GM19467 (cell line): ENCODE results near the gene CCNE1.

Experiments
- ATAC-seq: cut with Tn5 transposase; IDR thresholded peaks from one replicate; pipeline ENCODE4 v1.9.1; 2021; ENCODE audit warnings: mild to moderate bottlenecking, moderate library complexity; ENCODE audit not compliant: unreplicated experiment

CCNE1 gene

DNA sequence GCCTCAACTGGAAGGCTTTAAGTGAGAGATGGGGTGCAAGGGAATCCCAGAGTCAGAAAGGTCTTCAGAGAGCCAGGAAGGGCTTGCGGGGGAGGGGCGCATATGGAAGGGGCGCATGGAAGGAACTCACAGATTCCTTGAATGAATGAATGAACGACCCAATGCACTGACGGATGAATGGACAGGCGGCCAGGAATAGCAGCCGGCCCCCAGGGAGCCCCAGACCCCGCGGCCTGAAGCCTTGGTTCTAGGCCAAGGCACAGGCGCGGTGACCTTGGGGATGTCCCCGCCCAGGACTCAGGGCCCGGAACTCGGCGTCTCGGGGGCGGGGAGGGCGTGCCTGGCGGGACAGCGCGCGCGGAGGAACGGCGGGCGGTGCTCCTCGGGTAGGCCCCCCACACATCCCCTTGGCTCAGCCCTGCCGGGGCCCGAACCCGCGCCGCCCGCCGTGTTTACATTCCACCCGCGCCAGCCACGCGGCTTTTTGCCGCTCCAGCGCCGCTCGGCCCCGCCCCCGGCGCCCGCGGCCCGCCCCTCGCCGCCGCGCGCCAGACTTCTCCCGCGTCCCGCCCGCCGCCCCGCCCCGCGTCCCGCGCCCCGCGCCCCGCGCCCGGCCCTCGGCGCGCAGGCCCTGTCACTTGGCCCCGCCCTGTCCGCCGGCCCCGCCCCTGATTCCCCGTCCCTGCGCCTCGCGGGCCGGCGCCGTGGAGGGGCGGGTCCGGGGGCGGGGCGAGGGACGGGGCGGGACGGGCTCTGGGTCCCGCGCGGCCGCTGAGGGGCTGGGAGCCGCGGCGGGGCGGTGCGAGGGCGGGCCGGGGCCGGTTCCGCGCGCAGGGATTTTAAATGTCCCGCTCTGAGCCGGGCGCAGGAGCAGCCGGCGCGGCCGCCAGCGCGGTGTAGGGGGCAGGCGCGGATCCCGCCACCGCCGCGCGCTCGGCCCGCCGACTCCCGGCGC, at the start of gene CCNE1:
Gene CCNE1, plus strand, starts transcription at position 867 of the 955 bp plus-strand sequence. CDS start 565 bp downstream, outside the sequence.
- ATAC-seq: peak; percentile 67

DNA sequence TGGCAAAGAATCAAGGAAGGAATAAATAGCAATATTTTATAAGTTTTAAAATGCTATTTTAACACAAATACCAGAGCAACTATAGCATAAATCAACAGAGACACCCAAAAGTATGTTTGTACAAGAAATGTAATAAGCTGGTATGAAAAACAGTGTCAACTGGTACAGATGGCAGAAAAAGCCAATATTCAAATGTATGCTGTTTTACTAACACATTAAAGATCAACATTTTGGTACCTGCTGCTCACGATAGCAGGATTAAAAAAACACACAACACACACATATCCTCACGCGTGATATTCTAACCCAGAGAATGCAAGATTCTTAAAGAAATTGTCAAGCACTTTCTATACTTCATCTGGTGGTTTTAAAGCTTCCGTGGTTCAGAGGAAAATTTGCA, 48.6 kb upstream of the CCNE1 start:
- ATAC-seq: no peak

DNA sequence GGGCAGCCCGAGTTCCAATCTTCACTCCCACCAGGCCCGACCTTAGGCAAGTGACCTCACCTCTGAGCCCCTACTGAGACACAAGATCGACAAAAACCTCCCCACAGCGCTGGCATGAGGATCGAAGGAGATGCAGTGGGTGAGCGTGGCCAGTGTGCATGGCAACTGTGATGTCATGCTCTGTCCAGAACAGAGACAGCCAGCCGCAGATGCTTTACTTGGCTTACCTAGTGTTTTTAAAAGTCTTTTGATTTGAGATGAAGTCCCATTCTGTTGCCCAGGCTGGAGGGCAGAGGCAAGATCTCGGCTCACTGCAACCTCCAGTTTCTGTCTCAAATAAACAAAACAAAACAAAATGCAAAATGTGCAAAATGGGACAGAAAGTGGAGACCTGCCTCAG, 47.4 kb upstream of the CCNE1 start:
- ATAC-seq: no peak

DNA sequence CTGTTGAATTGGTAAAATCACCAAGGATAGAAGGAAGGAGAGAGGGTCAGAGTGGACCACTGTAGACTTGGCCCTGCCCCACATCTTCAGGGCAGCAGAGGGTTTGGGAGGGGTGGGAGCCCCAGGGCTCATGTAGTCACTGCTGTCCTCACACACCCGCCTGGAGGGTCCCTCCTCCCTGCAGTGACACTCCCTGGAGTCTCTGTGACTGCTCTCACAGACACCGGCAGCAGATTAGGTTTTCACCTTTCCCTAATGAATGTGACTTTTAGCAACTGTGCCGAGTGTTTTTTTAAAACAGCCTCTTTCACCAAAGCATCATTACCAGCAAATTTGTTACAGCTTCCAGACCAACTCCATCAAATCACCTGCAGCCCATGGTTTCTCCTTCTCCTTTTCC, 45.7 kb upstream of the CCNE1 start:
- no peak for ATAC-seq

DNA sequence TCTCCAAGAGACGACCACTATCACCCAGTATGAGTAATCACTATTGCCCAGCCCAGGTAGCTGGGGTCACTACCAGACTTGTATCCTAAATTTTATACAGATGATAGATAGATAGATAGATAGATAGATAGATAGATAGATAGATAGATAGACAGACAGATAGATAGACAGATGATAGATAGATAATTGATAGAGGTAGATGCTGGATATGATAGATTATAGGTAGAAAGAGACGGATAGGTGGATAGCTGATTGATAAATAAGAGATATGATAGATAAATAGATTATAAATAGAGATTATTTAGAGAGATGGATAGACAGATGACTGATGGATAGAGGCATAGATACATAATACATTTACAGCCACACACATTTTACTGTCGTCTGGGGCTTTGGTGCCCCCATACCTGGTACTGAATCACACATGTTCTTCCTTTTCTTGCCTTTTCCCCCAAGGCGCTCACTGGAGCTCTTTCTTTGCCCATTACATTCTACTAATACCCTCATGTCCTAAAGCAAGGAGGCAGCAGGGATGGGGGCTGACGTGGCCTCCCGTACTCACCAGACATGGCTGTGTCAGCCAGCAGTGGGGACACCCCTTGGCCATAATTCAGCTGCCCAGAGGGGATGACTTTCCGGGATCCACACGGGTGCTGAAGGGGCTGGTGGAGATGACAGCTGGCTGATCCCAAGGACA, 44.6 kb upstream of the CCNE1 start:
- no peak for ATAC-seq

DNA sequence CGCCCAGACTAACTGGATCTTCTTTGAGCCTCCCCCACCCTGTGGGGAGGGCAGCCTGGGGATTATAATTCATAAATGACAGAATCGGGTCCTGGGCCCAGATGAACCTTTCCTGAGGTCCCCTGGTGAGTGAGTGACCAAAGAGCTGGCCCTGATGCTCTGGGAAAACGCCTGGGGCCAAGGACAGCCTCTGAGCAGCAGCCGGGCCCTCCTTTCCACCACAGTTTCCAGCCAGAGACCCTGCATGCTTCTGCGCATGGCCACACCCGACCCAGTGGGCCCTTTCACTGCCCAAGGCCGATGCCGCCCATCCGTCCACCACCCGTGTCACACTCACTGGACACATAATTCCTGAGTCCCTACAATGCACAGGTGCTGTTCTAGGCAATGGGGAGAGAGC, 43.6 kb upstream of the CCNE1 start:
- ATAC-seq: no peak

DNA sequence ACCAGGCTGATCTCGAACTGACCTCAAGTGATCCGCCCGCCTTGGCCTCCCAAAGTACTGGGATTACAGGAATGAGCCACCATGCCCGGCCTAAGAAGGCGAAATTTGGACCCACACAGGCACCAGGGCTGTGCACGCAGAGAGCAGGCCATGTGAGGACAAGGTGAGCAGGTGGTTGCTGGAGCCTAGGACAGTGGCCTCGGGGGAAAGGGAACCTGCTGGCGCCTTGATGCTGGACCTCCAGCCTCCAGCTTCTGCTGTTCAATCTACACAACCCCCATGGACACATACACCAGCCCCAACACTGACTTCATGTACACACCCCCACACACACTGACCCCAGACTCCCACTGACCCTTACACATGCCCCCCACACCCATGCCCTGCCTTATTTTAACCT, 41.8 kb upstream of the CCNE1 start:
- ATAC-seq: no peak

DNA sequence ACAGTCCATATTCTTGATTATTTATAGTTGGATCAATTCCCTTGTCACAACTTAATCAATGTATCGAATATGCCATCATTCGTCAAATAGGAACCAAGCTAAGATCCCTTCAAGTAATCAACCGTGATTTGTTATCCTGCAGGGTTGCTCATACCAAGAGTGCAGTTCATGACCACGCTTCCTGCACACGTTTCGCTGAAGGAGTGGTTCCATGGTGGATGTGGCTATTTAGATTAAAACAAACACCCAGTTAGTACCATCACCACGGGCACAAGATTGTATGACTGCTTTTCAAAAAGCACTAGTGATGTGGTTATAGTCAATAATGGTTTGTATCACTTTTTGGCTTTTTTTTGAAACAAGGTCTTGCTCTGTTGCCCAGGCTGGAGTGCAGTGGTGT, 41.1 kb upstream of the CCNE1 start:
- ATAC-seq: no peak

DNA sequence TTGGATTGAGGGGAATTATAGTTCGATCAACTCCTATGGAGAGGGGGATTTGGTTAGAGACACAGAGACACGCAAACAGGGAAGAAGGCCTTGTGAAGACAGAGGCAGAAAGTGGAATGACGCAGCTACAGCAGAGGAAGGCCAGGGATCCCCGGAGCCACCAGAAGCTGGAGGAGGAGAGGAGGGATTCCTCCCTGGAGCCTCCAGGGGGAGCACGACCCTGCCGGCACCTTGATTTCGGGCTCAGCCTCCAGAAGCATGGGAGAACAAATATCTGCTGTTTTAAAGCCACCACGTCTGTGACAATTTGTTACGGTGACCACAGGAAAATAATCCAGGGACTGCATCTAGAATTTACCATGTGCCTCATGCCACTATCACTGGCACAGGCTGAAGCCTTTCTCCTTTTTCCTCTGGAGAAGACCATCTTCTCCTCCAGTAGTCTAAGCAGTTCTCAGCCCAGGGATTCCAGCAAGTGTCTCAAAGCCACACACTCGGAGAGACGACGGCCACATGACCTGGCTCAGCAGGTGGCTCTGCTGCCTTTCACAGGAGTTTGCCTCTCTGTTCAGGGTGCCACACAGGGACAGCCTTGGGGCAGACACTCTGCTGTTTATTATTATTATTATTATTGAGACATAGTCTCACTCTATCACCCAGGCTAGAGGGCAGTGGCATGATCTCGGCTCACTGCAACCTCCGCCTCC, 39.9 kb upstream of the CCNE1 start:
- ATAC-seq: no peak

DNA sequence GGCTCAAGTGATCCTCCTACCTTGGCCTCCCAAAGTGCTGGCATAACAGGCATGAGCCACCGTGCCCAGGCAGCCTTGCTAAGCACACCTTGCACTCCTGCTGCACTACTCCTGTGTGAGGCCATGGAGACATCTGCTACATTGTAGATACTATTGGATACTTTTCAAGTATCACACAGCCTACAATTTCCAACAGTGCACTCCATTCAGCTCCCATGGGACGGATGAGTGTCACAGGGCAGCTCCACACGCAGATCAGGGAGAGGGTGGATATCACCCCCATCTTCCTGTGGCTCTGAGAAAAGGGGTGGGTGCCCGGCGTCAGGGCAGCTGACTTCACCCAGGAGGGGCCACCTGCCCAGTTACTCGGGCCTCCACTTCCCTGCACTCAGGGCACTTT, 39.1 kb upstream of the CCNE1 start:
- no peak for ATAC-seq

DNA sequence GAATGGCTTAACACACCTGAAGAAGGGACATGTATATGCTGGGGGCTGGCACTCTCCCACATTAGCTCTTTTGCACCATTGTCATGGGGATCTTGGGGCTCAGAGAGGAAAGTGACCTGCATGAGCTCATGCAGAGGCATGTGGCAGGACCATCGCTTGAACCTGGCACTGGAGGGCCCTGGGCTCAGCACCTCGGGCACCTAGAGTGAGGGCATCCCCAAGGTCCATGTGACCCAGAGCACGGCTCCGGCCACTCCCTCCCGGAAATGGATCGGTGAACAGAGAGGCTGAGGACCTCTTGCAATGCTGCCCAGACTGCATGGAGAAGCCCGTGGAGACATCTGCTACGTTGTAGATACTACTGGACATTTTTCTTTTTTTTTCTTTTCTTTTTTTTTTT, 38.6 kb upstream of the CCNE1 start:
- no peak for ATAC-seq

DNA sequence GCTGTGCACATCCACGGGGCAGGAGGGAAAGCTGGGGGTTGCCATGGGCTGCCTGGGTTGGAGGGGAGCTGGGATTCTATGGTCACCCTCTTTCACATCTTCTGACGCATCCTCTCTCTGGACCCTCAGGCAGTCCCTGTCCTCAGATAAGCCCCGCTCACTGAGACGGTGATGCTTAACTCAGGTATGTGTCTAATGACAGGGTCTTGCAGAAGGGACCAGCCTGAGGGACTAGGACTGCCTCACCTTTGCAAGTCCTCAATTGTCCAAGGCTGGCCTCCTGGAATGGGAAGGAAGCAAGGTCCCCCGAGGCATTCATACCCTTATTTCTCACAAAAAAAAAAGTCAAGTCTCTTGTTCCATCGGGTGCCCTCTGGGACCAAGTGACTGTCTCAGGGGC, 37.7 kb upstream of the CCNE1 start:
- ATAC-seq: no peak

DNA sequence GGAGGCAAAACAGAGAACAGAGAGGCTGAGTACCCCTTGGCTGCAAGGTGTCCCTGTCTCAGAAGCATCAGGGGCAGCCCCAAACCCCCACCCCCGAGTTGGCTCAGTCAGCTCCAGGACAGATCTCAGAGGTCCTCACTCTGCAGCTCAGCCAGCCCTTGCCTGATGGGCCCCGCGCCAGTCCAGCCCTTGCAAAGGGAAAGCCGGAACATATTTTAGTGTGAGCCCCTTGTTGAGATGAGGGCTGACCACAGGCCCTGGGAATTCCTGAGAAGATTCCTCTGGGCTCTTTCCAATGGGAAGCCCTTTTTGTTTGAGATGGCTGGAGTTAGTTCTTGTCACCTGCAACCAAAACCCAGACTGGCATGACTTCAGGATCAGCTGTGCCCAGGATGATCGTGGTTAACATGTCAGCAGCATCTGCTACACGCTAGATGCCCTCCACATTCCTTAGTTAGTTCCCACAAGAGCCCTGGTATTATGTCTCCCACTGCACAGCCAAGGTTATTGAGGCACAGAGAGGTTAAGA, 33.9 kb upstream of the CCNE1 start:
- no peak for ATAC-seq

DNA sequence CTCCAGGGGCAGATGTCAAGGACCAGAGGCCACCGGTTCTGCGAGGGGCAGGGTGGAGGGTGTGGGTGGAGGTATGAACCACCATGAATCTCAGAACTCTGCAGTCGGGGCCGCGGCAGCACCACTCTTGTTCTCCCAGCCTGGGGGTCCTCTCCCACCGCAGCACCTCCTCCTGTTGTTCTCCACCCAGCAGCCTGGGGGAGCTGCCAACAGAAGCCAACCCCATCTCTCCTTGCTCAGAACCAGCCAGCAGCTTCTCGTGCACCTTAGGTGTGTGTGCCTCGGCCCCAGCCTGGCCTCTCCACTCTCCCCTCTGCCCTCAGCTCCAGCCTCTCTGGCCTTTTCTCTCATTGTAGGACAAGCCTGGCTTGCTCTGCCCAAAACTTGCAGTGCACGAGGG, 31.9 kb upstream of the CCNE1 start:
- no peak for ATAC-seq

DNA sequence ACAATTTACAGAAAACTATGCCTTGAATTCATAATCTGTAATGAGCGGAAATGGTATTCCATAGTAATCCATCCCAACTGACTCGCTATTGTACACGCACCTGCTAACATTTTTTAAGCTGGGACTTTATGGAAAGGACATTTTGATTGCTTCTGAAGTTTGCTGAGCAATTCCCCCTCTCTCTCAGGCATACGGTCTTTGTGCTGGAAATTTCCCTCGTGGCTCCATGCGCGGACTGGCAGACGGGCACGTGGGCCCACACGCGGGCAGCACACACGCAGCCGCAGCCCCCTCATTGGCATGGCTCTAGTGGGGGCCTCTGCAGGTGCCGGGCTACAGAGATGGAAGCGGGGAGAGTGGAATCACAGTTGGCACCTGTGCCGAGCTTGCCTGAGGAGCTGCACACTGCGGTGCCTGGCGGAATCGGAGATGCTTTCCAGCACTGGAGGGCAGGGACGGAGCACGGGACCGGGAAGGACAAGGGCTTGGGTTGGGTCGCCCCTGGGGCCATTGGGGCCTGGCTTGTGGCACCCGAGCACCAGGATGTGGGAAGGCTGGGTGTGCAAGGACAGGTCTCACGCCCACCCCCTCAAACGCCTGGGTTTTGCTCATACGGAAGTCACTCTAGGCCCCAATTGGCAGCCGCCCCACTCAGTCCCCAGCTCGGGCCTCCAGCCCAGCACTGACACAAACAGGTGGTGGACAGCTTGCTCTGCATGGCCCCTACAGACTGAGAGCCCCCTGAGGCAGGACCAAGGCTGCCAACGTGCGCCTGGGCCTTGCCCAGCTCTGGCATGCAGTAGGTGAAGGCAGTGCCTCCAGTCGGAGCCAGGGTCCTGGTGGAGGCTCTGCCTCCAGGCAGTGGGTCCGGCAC, 30.2 kb upstream of the CCNE1 start:
- ATAC-seq: no peak

DNA sequence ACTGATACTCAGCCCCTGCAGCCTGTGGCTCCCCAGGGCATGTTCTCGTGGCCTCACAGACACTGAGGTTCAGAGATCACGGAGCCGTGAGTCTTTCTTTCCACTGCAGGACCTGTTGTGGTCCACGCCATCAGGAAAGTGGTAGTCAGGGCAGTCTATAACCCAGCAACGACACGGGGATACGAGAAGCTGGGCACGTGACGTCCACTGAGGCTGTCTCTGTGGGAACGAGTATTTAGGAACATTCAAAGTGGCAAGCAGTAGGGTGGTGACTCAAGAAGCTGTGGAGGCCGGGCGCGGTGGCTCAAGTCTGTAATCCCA, 29.6 kb upstream of the CCNE1 start:
- ATAC-seq: no peak

DNA sequence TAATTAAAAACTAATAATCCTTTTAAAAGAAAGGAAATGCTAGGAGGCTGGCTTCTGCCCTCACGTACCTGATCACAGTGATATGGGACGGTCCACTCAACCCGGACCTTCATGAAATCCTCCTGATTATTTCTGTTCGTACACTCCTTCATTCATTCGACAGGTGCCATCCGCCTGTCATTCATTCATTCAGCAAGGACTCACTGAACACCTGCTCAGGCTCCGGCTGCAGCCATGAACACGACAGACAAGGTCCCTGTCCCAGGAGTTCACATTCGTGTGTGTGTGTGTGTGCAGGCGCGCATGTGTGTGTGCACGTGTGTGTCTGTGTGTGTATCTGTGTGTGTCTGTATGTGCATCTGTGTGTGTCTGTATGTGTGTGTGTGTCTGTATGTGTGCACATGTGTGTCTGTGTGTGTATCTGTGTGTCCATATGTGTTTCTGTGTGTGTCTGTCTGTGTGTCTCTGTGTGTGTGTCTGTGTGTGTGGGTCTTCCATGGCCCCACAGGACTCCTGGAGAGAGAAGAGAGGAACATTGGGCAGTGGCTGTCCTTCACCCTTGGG, 28.1 kb upstream of the CCNE1 start:
- ATAC-seq: no peak

DNA sequence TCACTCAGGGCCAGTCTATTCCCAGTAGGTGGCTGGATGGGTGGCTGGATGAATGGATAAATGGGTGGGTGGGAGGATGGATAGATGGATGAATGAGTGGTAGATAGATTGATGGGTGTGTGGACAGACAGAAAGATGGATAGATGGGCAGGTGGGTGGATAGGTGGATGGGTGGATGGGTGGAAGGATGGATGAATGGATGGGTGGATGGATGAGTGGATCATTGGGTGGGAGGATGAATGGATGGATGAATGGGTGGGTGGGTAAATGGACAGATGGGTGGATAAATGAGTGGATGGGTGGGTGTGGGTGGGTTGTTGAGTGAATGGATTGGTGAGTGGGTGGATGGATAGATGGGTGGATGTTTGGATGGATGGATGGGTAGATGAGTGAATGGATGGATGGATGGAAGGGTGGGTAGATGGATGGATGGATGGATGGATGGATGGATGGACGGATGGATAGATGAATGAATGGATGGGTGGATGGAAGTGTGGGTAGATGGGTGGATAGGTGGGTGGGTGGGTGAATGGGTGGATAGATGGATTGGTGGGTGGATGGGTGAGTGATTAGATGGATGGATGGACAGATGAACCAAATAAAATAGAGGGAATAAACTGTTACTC, 27.1 kb upstream of the CCNE1 start:
- no peak for ATAC-seq

DNA sequence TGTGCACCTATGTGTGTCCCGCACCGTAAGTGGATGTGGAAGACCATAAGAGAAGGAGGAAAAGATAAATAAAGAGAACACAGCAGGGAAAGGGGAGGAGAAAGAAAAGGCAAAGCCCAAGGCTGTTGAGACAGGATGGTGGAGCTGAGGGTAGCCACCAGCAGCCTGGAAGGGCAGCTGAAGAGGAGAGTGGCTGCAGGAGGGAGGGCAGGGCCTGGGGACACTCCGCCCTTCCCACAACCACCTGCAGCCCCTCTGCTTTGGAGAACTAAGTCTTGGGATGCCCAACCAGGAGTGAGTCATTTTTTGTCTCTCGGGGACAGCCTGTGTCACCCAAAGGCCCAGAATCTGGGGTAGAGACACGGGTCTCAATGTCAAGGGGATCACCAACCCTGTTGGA, 26.4 kb upstream of the CCNE1 start:
- ATAC-seq: no peak
